Panc1 (cell line): ENCODE results near the gene SLC4A7. TPM values are rescaled to one million over a fixed set of nuclear protein-coding genes. Genes with fewer than 3 reads are reported as not detected.

ENCODE experiments used
- ATAC-seq: fragments of 200-7000 bp; cut with Tn5 transposase; 2 replicates; pipeline ENCODE4 v1.9.1; 2020; ENCODE audit warnings: mild to moderate bottlenecking, moderate library complexity
- BruUV-seq: library from RNA; stranded (reverse); fragments of 400-500 nt; replicated peaks from 2 replicates; lab custom pipeline; 2021; lab: Mats Ljungman, UMichigan
- CTCF ChIA-PET: fragments of 300-600 bp; sonication (Branson Sonifier 250); formaldehyde crosslinking; loops from one replicate; lab custom pipeline; 2022; ENCODE audit warnings: antibody characterized with exemption; lab: Charles Lee
- POLR2A ChIA-PET: fragments of 300-600 bp; sonication (Branson Sonifier 250); formaldehyde crosslinking; loops from one replicate; lab custom pipeline; 2022; ENCODE audit warnings: antibody characterized with exemption; lab: Charles Lee
- DNase-seq: peaks from one replicate; pipeline ENCODE4 v3.0.0-alpha.2; 2010; ENCODE audit warnings: low read depth, low spot score
- H3K27ac ChIP-seq: 2 replicates; pipeline ENCODE4 v1.5.1; 2011; ENCODE audit warnings: mild to moderate bottlenecking, low read length, inconsistent platforms
- H3K27me3 ChIP-seq: fragments of 200-500 bp; sonication (Bioruptor generic); 2 replicates; pipeline ENCODE4 v1.6.0; 2014; ENCODE audit warnings: low read length, inconsistent platforms; ENCODE audit not compliant: control insufficient read depth, insufficient read depth
- H3K36me3 ChIP-seq: fragments of 200-500 bp; sonication (Bioruptor generic); 2 replicates; pipeline ENCODE4 v1.5.1; 2014; ENCODE audit warnings: inconsistent platforms, mild to moderate bottlenecking, low read length, moderate library complexity; ENCODE audit not compliant: control insufficient read depth, insufficient read depth
- H3K4me1 ChIP-seq: 2 replicates; pipeline ENCODE4 v1.5.1; 2011; ENCODE audit warnings: inconsistent platforms, mild to moderate bottlenecking, low read length, moderate library complexity; ENCODE audit not compliant: control insufficient read depth, insufficient read depth
- H3K4me3 ChIP-seq, 2 experiments: 2 replicates each; pipeline ENCODE4 v1.5.1; 2011 to 2012; ENCODE audit warnings: low read depth in 2 of 2, low read length in 2 of 2, mild to moderate bottlenecking in 2 of 2, inconsistent platforms in 1 of 2, moderate library complexity in 1 of 2
- H3K9me3 ChIP-seq: fragments of 200-500 bp; sonication (Bioruptor generic); 2 replicates; pipeline ENCODE4 v1.5.1; 2014; ENCODE audit warnings: low read depth, mild to moderate bottlenecking, inconsistent platforms, low read length, moderate library complexity; ENCODE audit not compliant: control insufficient read depth, insufficient read depth
- CTCF ChIP-seq: fragments of 450-650 bp; IDR thresholded peaks from 2 replicates; pipeline ENCODE4 v1.5.1; 2017; ENCODE audit warnings: mild to moderate bottlenecking
- POLR2AphosphoS5 ChIP-seq: IDR thresholded peaks from 2 replicates; pipeline ENCODE4 v1.6.1; 2012; ENCODE audit warnings: mild to moderate bottlenecking, low read depth, low read length, moderate library complexity
- REST ChIP-seq, 2 experiments: IDR thresholded peaks; 2 replicates each; pipeline ENCODE4 v1.6.1; 2011 to 2012; ENCODE audit warnings: low read depth in 2 of 2, control low read depth in 1 of 2, low read length in 1 of 2, mild to moderate bottlenecking in 1 of 2, moderate library complexity in 1 of 2; ENCODE audit not compliant: insufficient read depth in 1 of 2
- SIN3A ChIP-seq: IDR thresholded peaks from 2 replicates; pipeline ENCODE4 v1.6.1; 2012; ENCODE audit warnings: low read depth, mild to moderate bottlenecking, low read length, moderate library complexity, borderline replicate concordance; ENCODE audit not compliant: insufficient read depth
- TCF7L2 ChIP-seq: IDR thresholded peaks from 2 replicates; pipeline ENCODE4 v1.6.1; 2011; ENCODE audit warnings: mild to moderate bottlenecking, low read depth, low read length, inconsistent platforms
- in situ Hi-C: cut with HindIII; loops from 2 replicates; pipeline ENCODE4 v1.10.0; 2016; ENCODE audit warnings: low sequenced_read_pairs, low pct_unique_long_range_greater_than_20kb
- intact Hi-C: fragments of 100-400 bp; cut with micrococcal nuclease; formaldehyde crosslinking; loops from one replicate; pipeline ENCODE4 v1.10.0; 2022; ENCODE audit not compliant: unreplicated experiment
- total RNA-seq: library from RNA; stranded (reverse); gene quantifications from one replicate; pipeline ENCODE4 v1.2.1, GENCODE V29; 2021; ENCODE audit not compliant: unreplicated experiment

Gene SLC4A7
- total RNA-seq, 1 experiment from 2014 or later: 99.4 TPM

- no peaks in the 10 kb centered on the region for H3K27me3 ChIP-seq
- ChIA-PET POLR2A (interaction anchor here (0.6 to 0.7 kb wide), 2 partner anchors 11 to 18 kb away, joined by 3 to 4 read pairs; no protein-coding TSS in a partner anchor), CTCF (no interaction called here)
- no peaks in the 10 kb centered on the region for H3K9me3 ChIP-seq
- H3K4me3 ChIP-seq: no peak overlapping the region
- peak; percentile 10 for DNase-seq
- no peak overlapping the region for H3K27ac ChIP-seq
- no peaks in the 10 kb centered on the region for H3K36me3 ChIP-seq
- in situ Hi-C loops (no loop called here), intact Hi-C loops (no loop called here)
- ATAC-seq: peak; percentile 79
- BruUV-seq: no TSS peak
- H3K4me1 ChIP-seq: no peaks in the 10 kb centered on the region; the same call in 1 of the 2 replicates
- TF ChIP-seq CTCF: no peak
- no peak for TF ChIP-seq SIN3A
- TF ChIP-seq REST (IDR thresholded peaks at IDR 0.05; ENCODE audit: insufficient read depth in 1 of 2, low read depth in 2 of 2, low read length in 1 of 2): no peak
- TF ChIP-seq TCF7L2: no peak
- no peak for TF ChIP-seq POLR2AphosphoS5
Measured at GRCh38 chr3:27326629-27327545, 157.3 kb downstream of the SLC4A7 start.

- Histone ChIP-seq H3K27me3 (no peaks in the 10 kb centered on the region), H3K9me3 (no peaks in the 10 kb centered on the region), H3K36me3 (no peaks in the 10 kb centered on the region), H3K27ac (no peak overlapping the region), H3K4me3 (no peak overlapping the region), H3K4me1 (no peaks in the 10 kb centered on the region; the same call in 1 of the 2 replicates)
- TF ChIP-seq SIN3A (no peak), CTCF (no peak), POLR2AphosphoS5 (no peak)
- intact Hi-C loops (no loop called here), in situ Hi-C loops (no loop called here)
- ChIA-PET POLR2A (interaction anchor here (0.6 kb wide), 1 partner anchor 11 kb away, joined by 4 read pairs; no protein-coding TSS in a partner anchor), CTCF (no interaction called here)
- ATAC-seq (no peak), DNase-seq (no peak)
- BruUV-seq: no TSS peak
Measured at GRCh38 chr3:27326202-27326601, 158.0 kb downstream of the SLC4A7 start.
